GM08714 (cell line): ENCODE data around the gene PPP2R2D.

Source experiments
- H3K4me3 ChIP-seq: fragments of 200-500 bp; sonication (Bioruptor generic); 2 replicates; pipeline ENCODE4 v1.5.1; 2014; ENCODE audit warnings: mild to moderate bottlenecking, low read length, inconsistent platforms
- ZNF274 ChIP-seq: IDR thresholded peaks from 2 replicates; pipeline ENCODE4 v1.6.1; 2012; ENCODE audit warnings: mild to moderate bottlenecking, low read depth, low read length

PPP2R2D gene

DNA sequence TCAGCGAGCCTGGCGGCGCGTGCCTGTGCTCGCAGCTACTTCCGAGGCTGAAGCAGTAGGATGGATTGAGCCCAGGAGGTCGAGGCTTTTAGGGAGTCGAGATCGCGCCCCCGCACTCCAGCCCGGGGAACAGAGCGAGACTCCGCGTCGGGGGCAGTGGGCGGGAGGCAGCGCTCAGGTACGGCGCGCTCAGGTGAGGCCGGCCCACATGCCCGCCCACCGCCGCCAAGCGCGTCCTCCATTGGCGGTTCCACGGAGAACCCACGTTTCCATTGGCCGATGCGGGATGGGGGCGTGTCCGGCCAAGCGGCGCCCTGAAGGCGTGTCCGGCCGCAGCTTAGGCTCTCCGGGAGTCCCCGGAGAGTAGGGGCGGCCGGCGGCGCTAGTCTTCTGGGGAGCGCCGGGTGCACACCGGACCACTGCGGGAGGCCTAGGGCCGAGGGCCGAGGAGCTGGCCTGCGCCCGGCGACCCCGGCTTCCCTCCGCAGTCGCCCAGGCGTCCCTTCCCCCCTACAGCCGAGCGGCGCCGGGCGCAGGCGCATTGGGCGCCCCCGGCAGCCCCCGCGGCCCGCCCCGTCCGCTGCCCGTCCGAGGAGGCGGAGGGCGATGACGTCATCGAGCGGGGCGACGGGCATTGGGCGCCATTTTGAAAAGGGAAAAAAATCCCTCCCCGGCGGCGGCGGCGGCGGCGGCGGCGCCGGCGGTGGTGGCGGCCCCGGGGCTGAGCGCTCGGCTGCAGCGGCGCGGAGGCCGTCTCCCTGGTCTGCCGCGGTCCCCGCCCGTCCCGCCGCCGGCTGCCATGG, at the start of gene PPP2R2D:
Gene PPP2R2D, plus strand, starts transcription at position 659 of the 803 bp plus-strand sequence. Its CDS starts 141 bp downstream, at position 800.
- H3K4me3 ChIP-seq = peak within 1 kb of the TSS; percentile 79

DNA sequence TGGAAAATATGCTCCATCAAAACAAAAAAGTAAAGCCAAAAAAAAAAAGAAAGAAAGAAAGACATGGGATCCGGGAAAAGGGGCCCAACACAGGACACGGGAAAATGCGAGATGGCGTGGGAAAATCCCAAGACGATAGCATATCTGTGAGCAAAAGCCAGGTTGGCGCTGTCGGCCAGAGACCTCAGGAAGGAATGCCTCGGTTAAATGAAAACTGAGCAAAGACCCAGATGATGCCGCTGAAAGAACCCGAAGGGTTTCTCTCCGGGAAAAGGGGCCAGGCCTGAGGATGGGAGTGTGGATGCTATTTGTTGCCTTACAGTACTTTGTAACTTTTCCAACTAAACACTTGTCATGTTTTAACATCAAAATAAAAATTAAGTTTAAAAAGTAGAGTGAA, 49.5 kb upstream of the PPP2R2D start:
- no peak for TF ChIP-seq ZNF274
- no peak overlapping the region for H3K4me3 ChIP-seq

More for the DNA sequence above, at the start of gene PPP2R2D:
- no peak for TF ChIP-seq ZNF274

DNA sequence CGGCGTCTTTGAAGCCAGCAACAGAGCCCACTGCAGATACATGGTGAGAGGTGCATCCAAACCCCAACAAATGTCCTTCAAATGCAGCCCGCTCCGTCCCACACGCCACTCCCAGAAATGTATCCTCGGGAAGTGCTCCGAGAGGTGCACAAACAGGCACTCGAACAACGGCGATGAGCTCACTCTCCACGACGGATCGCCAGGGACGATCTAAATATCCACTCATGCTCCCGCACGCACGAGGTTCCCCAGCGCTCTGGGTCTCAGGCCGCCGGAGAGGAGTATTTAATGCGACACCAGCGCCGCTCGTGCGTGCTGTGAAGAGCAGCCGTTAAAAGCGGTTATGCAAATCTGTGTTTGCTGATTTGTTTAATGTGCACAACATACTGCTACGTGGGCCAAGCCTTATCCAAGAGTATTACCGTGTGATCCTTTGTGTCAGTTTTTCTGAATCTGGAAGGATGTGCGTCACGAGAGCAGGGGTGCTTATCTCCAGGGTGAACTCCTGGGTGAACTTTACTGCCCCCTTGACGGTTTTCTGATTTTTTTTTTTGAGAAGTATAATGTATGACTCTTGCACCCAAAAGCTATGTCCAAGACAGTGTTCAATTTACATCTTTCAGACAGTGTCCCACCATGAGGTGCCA, 48.5 kb upstream of the PPP2R2D start:
- TF ChIP-seq ZNF274 = no peak
- no peak overlapping the region for H3K4me3 ChIP-seq

DNA sequence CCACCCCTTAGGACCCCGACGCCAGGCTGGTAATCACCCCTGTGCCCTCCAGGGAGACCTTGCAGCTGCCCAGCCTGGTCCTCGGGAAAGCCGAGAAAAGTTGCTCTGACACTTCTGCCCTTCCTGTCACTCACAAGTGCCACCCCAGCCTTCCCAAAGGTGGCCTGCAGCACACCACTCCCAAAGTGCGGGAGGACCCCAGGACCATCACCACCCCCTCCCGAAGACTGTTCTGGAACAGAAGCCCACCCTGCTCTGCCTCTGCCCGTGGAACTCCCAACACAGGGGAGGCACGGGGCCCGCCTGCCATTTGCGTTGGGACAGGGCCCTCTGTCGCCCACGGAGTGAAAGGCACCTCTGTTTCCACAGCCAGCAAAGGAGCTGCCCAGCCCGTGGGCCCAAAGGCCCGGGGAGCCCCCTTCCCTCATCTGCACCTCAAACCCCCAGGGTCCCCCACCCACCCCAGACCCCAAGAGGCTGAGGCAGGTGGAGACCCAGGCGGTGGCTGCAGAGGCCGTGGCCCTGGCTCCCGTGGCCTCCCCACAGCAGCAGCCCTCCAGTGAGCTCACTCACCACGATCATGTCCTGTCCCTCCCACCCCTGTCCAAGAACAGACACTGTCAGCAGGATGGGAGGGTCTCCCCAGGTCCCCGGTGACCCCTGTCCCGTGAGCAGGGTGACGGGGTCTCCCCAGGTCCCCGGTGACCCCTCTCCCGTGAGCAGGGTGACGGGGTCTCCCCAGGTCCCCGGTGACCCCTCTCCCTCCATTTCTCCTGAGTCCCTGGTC, 47.8 kb upstream of the PPP2R2D start:
- TF ChIP-seq ZNF274 = no peak
- H3K4me3 ChIP-seq = no peak overlapping the region

DNA sequence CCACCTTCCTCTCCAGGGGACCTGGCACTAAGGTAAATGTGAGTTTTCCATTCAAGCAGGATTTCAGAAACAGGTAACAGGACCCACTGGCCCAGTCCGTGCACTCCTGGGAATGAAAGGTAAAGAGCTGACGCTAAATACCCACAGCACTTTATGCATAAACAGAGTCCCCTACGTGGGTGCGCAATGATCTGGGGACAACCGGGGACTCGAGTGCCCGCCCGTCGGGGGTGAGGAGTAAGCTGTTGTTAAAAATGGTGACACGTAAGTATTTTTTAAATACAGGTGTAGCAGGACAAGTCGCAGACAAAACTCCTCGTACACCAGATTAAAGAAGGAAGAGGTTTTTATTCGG, 47.2 kb upstream of the PPP2R2D start:
- H3K4me3 ChIP-seq = no peak overlapping the region
- TF ChIP-seq ZNF274 = no peak

DNA sequence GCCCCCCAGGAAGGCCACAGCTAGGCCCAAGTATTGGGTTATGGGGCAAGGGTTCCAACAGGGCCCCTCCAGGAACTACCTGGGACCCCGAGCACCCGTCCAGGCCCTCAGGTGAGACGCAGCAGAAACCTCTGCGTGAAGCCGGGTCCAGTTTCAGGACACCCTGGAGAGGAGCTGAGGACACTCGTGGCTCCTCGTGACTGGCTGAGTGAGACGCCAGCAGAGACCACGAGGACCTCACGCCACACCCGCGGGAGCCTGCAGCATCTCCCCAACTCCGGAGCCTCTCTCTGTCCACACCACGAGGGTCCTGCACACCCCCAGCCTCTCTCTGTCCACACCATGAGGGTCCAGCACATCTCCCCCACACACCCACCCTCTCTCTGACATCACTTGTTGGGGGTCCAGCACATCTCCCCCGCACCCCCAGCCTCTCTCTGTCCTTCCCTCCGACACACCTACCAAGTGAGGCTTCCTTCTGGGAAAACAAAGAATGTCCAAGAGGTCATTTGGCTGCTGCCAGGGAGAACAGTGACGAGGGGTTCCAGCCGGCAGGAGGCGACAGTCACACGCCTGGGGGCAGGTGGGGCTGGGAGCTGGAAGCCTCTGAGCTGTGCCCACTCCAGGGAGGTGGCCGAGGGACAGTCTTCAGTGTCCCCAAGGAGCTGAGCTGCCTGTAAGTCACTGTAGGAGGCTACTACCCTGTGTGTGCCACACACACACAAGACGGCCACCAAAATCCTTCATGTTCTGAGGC, 46.1 kb upstream of the PPP2R2D start:
- H3K4me3 ChIP-seq = no peak overlapping the region
- no peak for TF ChIP-seq ZNF274

DNA sequence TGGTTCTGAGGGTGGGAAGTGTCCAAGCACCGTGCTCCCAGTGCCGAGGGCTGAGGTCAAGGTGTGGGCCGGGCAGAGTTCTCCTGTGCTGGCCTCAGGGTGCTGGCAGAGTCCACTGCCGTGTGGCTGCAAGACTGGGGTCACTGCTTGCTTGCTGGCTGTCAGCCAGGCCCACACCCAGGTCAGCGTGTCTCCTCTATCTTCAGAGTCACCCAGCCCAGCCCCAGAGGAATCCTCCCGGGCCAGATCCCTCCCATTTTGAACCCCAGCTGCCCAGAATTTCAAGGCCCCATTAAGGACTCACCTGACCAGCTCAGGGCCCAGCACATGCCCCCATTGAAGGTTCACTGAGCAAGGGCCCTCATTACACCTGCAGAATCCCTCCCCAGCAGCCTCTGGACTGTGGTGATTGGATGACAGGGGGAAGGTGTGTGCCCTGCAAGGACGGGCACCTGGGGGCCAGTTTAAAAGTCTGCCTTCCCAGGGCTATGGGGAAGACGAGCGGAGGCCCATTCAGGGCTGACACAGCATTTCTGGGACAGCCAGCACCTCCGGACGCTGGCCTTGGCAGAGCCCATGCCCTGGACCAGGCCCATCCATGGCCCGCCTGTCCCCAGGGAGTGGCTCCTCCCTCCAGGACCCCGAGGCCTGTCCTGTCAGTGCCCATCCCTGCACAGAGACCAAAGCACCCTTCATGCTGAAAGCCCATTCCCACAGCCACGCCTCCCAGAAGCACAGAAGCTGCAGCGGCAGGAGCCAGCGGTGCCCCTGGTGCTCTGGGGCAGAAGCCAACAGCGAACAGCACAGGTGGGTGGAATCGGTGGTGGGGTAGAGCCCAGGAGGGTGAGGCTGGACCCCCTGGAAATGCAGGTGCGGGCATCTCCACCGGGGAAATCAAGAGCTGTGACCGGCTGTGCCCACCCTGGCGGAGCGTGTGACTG, 45.1 kb upstream of the PPP2R2D start:
- TF ChIP-seq ZNF274 = no peak
- H3K4me3 ChIP-seq = no peak overlapping the region

DNA sequence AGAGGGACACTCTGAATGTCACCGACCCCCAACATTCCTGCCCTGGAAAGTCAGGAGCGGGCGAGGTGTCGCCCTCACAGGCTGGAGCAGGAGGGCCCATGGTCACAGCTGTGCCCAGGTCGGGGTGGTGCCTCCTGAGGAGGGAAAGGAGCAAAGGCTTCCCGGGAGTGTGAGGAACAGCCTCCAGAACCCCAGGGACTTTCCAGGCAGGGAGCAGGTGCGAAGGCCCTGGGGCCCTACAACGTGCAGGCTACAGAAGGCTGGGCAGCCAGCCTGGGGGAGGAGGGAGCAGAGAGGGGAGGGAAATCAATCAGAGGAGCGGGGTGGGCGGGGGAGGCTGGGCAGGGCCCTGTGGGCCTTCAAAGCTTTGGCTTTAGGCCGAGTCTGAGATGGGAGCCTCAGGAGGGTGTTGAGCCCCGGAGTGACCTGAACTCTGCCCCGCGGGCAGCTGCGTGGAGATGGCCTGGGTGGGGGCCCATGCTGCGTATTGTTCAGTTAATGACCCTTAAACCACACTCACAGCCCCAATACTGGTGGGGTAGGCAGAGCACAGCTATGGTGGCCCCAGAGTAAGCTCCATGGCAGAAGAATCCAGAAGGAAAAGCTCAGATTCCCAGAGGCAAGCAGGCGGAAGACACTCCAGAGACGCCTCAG, 44.2 kb upstream of the PPP2R2D start:
- no peak overlapping the region for H3K4me3 ChIP-seq
- TF ChIP-seq ZNF274 = no peak

DNA sequence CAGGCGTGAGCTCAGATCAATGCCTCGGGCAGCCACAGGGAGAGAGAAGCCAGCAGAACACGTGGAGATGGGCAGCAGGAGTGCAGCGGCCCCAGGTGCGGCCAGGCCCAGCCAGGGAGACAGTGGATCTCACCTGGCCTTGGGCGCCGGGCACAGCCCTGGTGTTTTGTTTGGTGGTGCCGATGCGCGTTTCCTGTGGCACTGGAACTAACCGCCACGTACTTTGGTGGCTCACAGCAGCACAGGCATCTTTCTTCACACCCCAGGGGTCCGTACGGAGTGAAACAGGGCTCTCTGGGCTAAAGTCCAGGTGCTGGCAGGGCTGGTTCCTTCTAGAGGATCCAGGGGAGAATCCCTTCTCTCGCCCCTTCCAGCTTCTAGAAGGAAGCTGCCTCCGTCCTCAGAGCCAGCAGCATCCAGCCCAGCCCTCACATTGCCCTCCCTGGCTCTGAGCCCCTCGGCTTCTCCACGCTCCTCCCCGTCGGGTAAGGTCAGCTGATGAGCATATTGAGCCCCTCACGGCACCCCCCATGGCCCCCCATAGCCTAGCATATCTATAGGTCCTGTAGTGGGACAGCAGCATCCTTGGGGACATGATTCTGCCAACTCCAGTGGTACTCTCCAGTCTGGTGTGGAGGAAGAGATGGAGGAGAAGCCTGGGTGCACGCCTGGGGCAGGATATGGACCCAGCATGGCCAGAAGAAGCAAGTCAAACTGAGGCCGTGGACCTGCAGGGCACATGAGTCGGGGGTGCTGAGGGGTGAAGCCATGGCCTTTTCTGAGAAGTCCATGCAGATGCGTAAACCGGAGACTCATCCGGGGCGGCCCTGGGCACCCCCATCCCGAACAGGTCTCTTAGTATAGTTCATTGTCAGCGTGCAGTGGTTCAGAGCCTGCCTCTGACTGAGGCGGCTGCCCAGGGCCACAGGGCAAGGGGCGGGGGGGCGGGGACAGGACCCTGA, 43.4 kb upstream of the PPP2R2D start:
- H3K4me3 ChIP-seq = no peak overlapping the region

DNA sequence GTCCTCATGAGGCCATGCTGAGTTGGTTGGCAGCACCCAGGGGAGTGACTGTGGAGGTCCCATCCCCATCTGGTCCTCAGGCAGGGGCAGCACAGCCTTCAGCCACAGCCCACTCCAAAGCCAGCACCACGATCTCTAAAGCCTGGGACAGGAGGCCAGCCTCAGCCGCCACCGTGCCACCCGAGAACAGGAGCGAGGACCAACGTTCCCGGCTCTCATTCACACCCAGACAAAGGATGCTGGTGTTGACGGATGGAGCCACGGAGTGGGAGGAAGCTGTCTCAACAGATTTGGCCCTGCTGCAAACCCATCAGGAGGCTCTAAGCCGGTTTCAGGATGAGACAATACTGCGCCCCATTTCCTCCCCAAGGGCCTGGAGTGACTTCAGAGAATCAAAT, 42.7 kb upstream of the PPP2R2D start:
- no peak overlapping the region for H3K4me3 ChIP-seq
- TF ChIP-seq ZNF274 = no peak

More for the DNA sequence above, 43.4 kb upstream of the PPP2R2D start:
- no peak for TF ChIP-seq ZNF274

DNA sequence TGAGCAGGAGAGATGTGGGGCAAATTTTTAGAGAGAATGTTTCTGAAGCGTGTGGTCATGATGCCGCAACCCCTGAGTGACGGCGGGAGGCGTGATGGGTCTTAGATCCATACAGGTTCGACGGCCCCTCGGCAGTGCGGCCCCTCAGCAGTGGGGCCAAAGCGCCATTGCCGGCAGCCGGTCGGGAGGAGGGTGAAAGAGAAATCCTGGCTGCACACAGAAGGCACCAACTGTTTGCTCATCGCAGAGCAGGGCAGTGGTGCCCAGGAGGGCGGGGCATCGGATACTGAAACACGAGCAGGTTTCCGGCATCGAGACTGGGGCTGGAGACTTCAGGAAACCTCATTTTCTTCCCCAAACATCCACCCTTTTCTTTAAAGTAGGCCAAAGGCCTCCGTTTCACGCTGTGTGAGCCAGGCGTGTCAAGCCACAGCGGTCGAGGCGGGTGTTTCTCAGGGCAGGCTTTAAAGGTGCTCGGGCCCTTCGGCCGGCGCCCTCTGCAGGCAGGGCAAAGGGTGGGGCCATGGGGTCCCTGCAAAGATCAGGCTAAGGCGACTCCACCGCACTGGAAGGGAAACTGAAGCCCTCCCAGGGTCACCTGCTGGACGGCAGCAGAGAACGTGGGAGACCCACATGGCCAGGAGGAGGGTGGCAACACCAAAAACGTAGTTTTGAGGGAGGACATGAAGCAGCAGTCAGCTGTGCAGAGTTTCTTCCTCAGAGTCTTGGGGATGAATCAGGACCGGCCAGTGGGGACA, 42.0 kb upstream of the PPP2R2D start:
- no peak for TF ChIP-seq ZNF274
- no peak overlapping the region for H3K4me3 ChIP-seq
